Osteoblast (primary cell): Measurements from ENCODE around the gene PLAC8L1. TPM values are rescaled to one million over a fixed set of nuclear protein-coding genes. Genes with fewer than 3 reads are reported as not detected.

Experiments used
- DNase-seq: peaks from one replicate; pipeline ENCODE4 v3.0.0; 2011; ENCODE audit warnings: low spot score, mixed read lengths; ENCODE audit not compliant: insufficient read length; ENCODE audit errors: missing footprints
- H2AFZ ChIP-seq: 2 replicates; pipeline ENCODE4 v1.6.0; 2011; ENCODE audit warnings: mild to moderate bottlenecking, low read length
- H3K27ac ChIP-seq: 2 replicates; pipeline ENCODE4 v1.5.1; 2011; ENCODE audit warnings: mild to moderate bottlenecking, low read depth, low read length, moderate library complexity
- H3K27me3 ChIP-seq: 2 replicates; pipeline ENCODE4 v1.6.0; 2012; ENCODE audit warnings: mild to moderate bottlenecking, control low read depth, inconsistent platforms, low read length, moderate library complexity; ENCODE audit not compliant: insufficient read depth
- H3K36me3 ChIP-seq: 2 replicates; pipeline ENCODE4 v1.5.1; 2011; ENCODE audit warnings: mild to moderate bottlenecking, low read length, control low read depth, moderate library complexity; ENCODE audit not compliant: insufficient read depth
- H3K4me1 ChIP-seq: 2 replicates; pipeline ENCODE4 v1.5.1; 2011; ENCODE audit warnings: mild to moderate bottlenecking, low read length, control low read depth, moderate library complexity; ENCODE audit not compliant: insufficient read depth
- H3K4me2 ChIP-seq: 2 replicates; pipeline ENCODE4 v1.6.0; 2011; ENCODE audit warnings: mild to moderate bottlenecking, low read length; ENCODE audit not compliant: insufficient read depth
- H3K4me3 ChIP-seq: fragments of 200-600 bp; sonication (generic); 3 replicates; pipeline ENCODE4 v1.5.1; 2012; ENCODE audit warnings: mild to moderate bottlenecking, low read length, inconsistent platforms; ENCODE audit not compliant: insufficient read depth
- H3K79me2 ChIP-seq: 2 replicates; pipeline ENCODE4 v1.6.0; 2012; ENCODE audit warnings: mild to moderate bottlenecking, low read length, control low read depth, inconsistent platforms; ENCODE audit not compliant: insufficient read depth
- H3K9me3 ChIP-seq: 2 replicates; pipeline ENCODE4 v1.5.1; 2011; ENCODE audit warnings: low read depth, low read length, control low read depth
- H4K20me1 ChIP-seq: 2 replicates; pipeline ENCODE4 v1.6.0; 2012; ENCODE audit warnings: mild to moderate bottlenecking, low read length, control low read depth; ENCODE audit not compliant: insufficient read depth
- total RNA-seq: library from RNA; depleted of rRNA; stranded (reverse); fragments of >200 nt; gene quantifications from 2 replicates; pipeline ENCODE4 v1.2.3, GENCODE V29; 2012
- TF ChIP-seq, protein P1 (sequence below): IDR thresholded peaks from 2 replicates; pipeline ENCODE4 v1.5.1; 2011; ENCODE audit warnings: mild to moderate bottlenecking, low read depth, low read length, moderate library complexity; ENCODE audit errors: extremely low read depth

The PLAC8L1 gene
- not detected in 2 replicates for total RNA-seq

GRCh38 chr5:146105477-146105876, at the start of gene PLAC8L1:
Gene PLAC8L1, minus strand, starts transcription at chr5:146105577. Its CDS starts 1,266 bp downstream, at chr5:146104311.
- H3K4me1 ChIP-seq: no peaks in the 10 kb centered on the region
- TF ChIP-seq, protein P1, sequence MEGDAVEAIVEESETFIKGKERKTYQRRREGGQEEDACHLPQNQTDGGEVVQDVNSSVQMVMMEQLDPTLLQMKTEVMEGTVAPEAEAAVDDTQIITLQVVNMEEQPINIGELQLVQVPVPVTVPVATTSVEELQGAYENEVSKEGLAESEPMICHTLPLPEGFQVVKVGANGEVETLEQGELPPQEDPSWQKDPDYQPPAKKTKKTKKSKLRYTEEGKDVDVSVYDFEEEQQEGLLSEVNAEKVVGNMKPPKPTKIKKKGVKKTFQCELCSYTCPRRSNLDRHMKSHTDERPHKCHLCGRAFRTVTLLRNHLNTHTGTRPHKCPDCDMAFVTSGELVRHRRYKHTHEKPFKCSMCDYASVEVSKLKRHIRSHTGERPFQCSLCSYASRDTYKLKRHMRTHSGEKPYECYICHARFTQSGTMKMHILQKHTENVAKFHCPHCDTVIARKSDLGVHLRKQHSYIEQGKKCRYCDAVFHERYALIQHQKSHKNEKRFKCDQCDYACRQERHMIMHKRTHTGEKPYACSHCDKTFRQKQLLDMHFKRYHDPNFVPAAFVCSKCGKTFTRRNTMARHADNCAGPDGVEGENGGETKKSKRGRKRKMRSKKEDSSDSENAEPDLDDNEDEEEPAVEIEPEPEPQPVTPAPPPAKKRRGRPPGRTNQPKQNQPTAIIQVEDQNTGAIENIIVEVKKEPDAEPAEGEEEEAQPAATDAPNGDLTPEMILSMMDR: no peak
- DNase-seq: no peak

GRCh38 chr5:146151970-146152369, 46.6 kb upstream of the PLAC8L1 start:
- Histone ChIP-seq H3K27ac (no peak overlapping the region), H2AFZ (no peak overlapping the region), H3K27me3 (no peaks in the 10 kb centered on the region), H3K36me3 (peaks cover 78% of the 10 kb centered on the region), H4K20me1 (no peaks in the 10 kb centered on the region), H3K4me3 (no peak overlapping the region), H3K9me3 (no peaks in the 10 kb centered on the region), H3K4me1 (no peaks in the 10 kb centered on the region), H3K79me2 (no peaks in the 10 kb centered on the region), H3K4me2 (no peak overlapping the region)
- DNase-seq: peak; percentile 15
- TF ChIP-seq, protein P1: no peak

More at GRCh38 chr5:146105477-146105876, at the start of gene PLAC8L1:
- no peak within 1 kb of the TSS for H2AFZ ChIP-seq
- no peaks in the 10 kb centered on the region for H3K79me2 ChIP-seq
- H3K27me3 ChIP-seq: no peaks in the 10 kb centered on the region
- no peaks in the 10 kb centered on the region for H4K20me1 ChIP-seq
- no peaks in the 10 kb centered on the region for H3K9me3 ChIP-seq
- H3K4me3 ChIP-seq: no peak within 1 kb of the TSS
- H3K36me3 ChIP-seq: no peaks in the 10 kb centered on the region
- H3K4me2 ChIP-seq: no peak within 1 kb of the TSS
- H3K27ac ChIP-seq: no peak within 1 kb of the TSS

DNA sequence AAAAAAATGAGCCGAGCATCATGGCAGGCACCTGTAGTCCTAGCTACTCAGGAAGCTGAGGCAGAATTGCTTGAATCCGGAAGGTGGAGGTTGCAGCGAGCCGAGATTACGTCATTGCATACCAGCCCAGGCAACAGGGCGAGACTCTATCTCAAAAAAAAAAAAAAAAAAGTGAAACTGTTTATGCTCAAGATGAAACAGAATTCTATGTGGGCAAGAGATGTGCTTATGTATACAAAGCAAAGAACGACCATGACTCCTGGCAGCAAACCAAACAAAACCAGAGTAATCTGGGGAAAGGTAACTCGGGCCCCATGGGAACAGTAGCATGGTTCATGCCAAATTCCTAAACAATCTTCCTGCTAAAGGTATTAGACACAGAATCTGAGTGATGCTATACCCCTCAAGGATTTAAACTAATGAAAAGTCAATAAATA, 32.6 kb upstream of the PLAC8L1 start:
- Histone ChIP-seq H3K27me3 (no peaks in the 10 kb centered on the region), H3K4me3 (no peak overlapping the region), H4K20me1 (no peaks in the 10 kb centered on the region), H3K9me3 (no peaks in the 10 kb centered on the region), H3K36me3 (peaks cover 72% of the 10 kb centered on the region), H3K4me2 (no peak overlapping the region), H3K79me2 (no peaks in the 10 kb centered on the region), H3K4me1 (no peaks in the 10 kb centered on the region), H2AFZ (no peak overlapping the region), H3K27ac (no peak overlapping the region)
- TF ChIP-seq, protein P1: no peak
- no peak for DNase-seq

DNA sequence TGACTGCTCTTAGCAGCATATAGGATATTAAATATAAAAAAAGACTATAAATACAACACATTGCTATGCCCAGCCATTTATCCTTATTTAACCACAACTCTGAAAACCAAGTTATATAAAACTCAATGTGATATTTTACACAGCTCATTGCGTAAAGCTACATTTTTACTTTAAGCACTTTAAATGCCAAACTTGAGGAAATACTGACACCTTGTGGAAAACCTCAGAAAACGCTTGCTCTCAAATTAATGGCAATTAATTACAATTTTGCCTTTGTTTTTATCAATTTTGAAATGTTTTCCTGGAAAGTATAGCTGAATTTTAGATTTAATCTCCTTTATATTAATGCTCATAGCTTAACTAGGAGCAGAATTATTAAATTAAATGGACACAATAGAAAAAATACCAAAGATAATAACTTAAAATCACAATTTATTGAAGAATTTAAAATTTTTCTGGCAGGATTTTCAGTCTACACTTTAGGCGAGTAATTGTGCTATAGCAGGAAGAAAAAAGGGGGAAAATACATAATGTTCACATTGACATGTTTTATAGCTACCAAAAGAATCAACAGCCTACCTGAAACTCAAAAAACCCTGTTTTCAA, 25.2 kb upstream of the PLAC8L1 start:
- DNase-seq: no peak
- Histone ChIP-seq H3K4me3 (no peak overlapping the region), H3K27ac (no peak overlapping the region), H3K79me2 (no peaks in the 10 kb centered on the region), H3K9me3 (no peaks in the 10 kb centered on the region), H4K20me1 (no peaks in the 10 kb centered on the region), H2AFZ (no peak overlapping the region), H3K36me3 (peaks cover 74% of the 10 kb centered on the region), H3K27me3 (no peaks in the 10 kb centered on the region), H3K4me2 (no peak overlapping the region), H3K4me1 (no peaks in the 10 kb centered on the region)
- TF ChIP-seq, protein P1: peak; percentile 61
